Measurements from ENCODE around the gene ZNF608. TPM values are rescaled to one million over a fixed set of nuclear protein-coding genes. Genes with fewer than 3 reads are reported as not detected.
A peak's percentile ranks its signal among the peaks of the same experiment; 100 is the strongest.

ZNF608 gene
- total and polyA plus RNA-seq, 3 donors from 2014 or later, result 28.7 to 42.4 (median 42.1) TPM

- intact Hi-C loops (cut with DNase I; ENCODE audit: low total_unique reads), result no loop called here
- no peak overlapping the region for H3K4me3 ChIP-seq
- no peaks in the 10 kb centered on the region for H3K4me1 ChIP-seq
- TF ChIP-seq POLR2A (IDR thresholded peaks at IDR 0.05) (no peak), CTCF (IDR thresholded peaks at IDR 0.05) (no peak)
- H3K36me3 ChIP-seq (ENCODE audit: low read depth, missing control alignments), result no peaks in the 10 kb centered on the region
- no peaks in the 10 kb centered on the region for H3K9me3 ChIP-seq
- 66% methylated on average over 6 of the region's 6 CpGs for WGBS, 2 donors
- no peak for DNase-seq
- no peaks in the 10 kb centered on the region for H3K27me3 ChIP-seq
- peak overlapping the region in 1 of 2 donors; percentile 26 for H3K27ac ChIP-seq
Measured at GRCh38 chr5:124736082-124736804, 10.2 kb downstream of the ZNF608 start.

- no peaks in the 10 kb centered on the region for H3K27me3 ChIP-seq
- WGBS, 2 donors, result 3 to 7% methylated on average over 24 of the region's 24 CpGs
- no peaks in the 10 kb centered on the region for H3K36me3 ChIP-seq (ENCODE audit: low read depth, missing control alignments)
- H3K4me3 ChIP-seq, result peak overlapping the region; percentile 22 to 52
- DNase-seq, result peak; percentile 49
- intact Hi-C loops (cut with DNase I; ENCODE audit: low total_unique reads), result no loop called here
- H3K4me1 ChIP-seq, result no peaks in the 10 kb centered on the region
- H3K27ac ChIP-seq, result peak overlapping the region in 1 of 2 donors; percentile 26
- TF ChIP-seq CTCF (IDR thresholded peaks at IDR 0.05), result no peak
- no peak for TF ChIP-seq POLR2A (IDR thresholded peaks at IDR 0.05)
- no peaks in the 10 kb centered on the region for H3K9me3 ChIP-seq
Measured at GRCh38 chr5:124735169-124735858, 11.1 kb downstream of the ZNF608 start.

GRCh38 chr5:124734574-124735168 lies 11.8 kb downstream of the ZNF608 start:
- no peak for DNase-seq
- peak overlapping the region; percentile 22 to 52 for H3K4me3 ChIP-seq
- H3K27me3 ChIP-seq, result no peaks in the 10 kb centered on the region
- intact Hi-C loops (cut with DNase I; ENCODE audit: low total_unique reads), result no loop called here
- no peaks in the 10 kb centered on the region for H3K36me3 ChIP-seq (ENCODE audit: low read depth, missing control alignments)
- H3K4me1 ChIP-seq, result no peaks in the 10 kb centered on the region
- no peak for TF ChIP-seq POLR2A (IDR thresholded peaks at IDR 0.05)
- no peak for TF ChIP-seq CTCF (IDR thresholded peaks at IDR 0.05)
- no peaks in the 10 kb centered on the region for H3K9me3 ChIP-seq
- 46 to 61% methylated on average over 8 of the region's 8 CpGs for WGBS, 2 donors
- peak overlapping the region in 1 of 2 donors; percentile 23 for H3K27ac ChIP-seq

- intact Hi-C loops (cut with DNase I; ENCODE audit: low total_unique reads), result no loop called here
- H3K4me1 ChIP-seq, result no peaks in the 10 kb centered on the region
- WGBS, 2 donors, result 89 to 100% methylated on average over 1 of the region's 1 CpG
- no peaks in the 10 kb centered on the region for H3K9me3 ChIP-seq
- H3K27ac ChIP-seq, result no peak overlapping the region
- TF ChIP-seq POLR2A (IDR thresholded peaks at IDR 0.05) (no peak), CTCF (IDR thresholded peaks at IDR 0.05) (no peak)
- no peaks in the 10 kb centered on the region for H3K27me3 ChIP-seq
- no peak overlapping the region for H3K4me3 ChIP-seq
- H3K36me3 ChIP-seq (ENCODE audit: low read depth, missing control alignments), result no peaks in the 10 kb centered on the region
- no peak for DNase-seq
Measured at GRCh38 chr5:124733329-124733650, 13.1 kb downstream of the ZNF608 start.

Data from testis (tissue), 3 donors.